GM12801 (cell line): ENCODE data around the gene ESD.

Source experiments
- CTCF ChIP-seq: IDR thresholded peaks from one replicate; pipeline ENCODE4 v1.5.1; 2011; ENCODE audit warnings: control low read depth; ENCODE audit not compliant: insufficient read length; ENCODE audit errors: extremely low read depth

Gene ESD

GRCh38 chr13:46804391-46804815, 7.4 kb upstream of the ESD start:
- no peak for TF ChIP-seq CTCF

GRCh38 chr13:46803586-46803985, 6.6 kb upstream of the ESD start:
- TF ChIP-seq CTCF: no peak

- TF ChIP-seq CTCF: no peak
Measured at GRCh38 chr13:46801858-46802257, 4.9 kb upstream of the ESD start.

- TF ChIP-seq CTCF: no peak
Measured at GRCh38 chr13:46799139-46799538, 2.2 kb upstream of the ESD start.

- TF ChIP-seq CTCF: no peak
Measured at GRCh38 chr13:46797501-46798237, 708 bp upstream of the ESD start.

- TF ChIP-seq CTCF: no peak
Measured at GRCh38 chr13:46796129-46796514, 839 bp downstream of the ESD start.

GRCh38 chr13:46795321-46795720, 1.6 kb downstream of the ESD start:
- no peak for TF ChIP-seq CTCF

GRCh38 chr13:46783504-46783903, 13.5 kb downstream of the ESD start:
- no peak for TF ChIP-seq CTCF
